ENCODE results near the gene CALHM2. TPM values are rescaled to one million over a fixed set of nuclear protein-coding genes. Genes with fewer than 3 reads are reported as not detected.

Gene CALHM2
- total RNA-seq, 1 experiment from 2014 or later = not detected

GRCh38 chr10:103442031-103442461, 10.1 kb downstream of the CALHM2 start:
- H3K4me2 ChIP-seq (ENCODE audit: insufficient read depth, insufficient read length, low read length) = no peak overlapping the region
- DNase-seq = no peak
- H3K36me3 Mint-ChIP-seq (ENCODE audit: insufficient read depth in 1 of 3, low read depth in 3 of 3) = peaks cover 63 to 94% (median 88%) of the 10 kb centered on the region in 3 experiments; a peak in 6 of 7 replicates

More at GRCh38 chr10:103442031-103442461, 10.1 kb downstream of the CALHM2 start:
- no peak overlapping the region for H2AK5ac ChIP-seq (ENCODE audit: insufficient read length, low read length)
- H2BK5ac ChIP-seq (ENCODE audit: insufficient read length, low read length) = no peak overlapping the region
- Mint-ChIP-seq H3K4me1 (peaks cover 0 to 3% of the 10 kb centered on the region in 2 experiments; a peak in 1 of 4 replicates), H3K27ac (peak overlapping the region in 1 of 3 experiments; percentile 57; a peak in 1 of 7 replicates), H3K4me3 (no peak overlapping the region), H3K27me3 (ENCODE audit: low read depth) (no peaks in the 10 kb centered on the region), H3K9me3 (no peaks in the 10 kb centered on the region)
- no CpG with 5 or more reads among the region's 13 CpGs for WGBS (ENCODE audit: extremely low coverage, insufficient read length, low lambda C conversion rate)
- H3K79me1 ChIP-seq (ENCODE audit: insufficient read depth, low read depth, low read length, poor library complexity, severe bottlenecking) = no peaks in the 10 kb centered on the region
- H2BK15ac ChIP-seq (ENCODE audit: low read depth, low read length) = no peak overlapping the region
- H3K79me2 ChIP-seq (ENCODE audit: insufficient read depth, low read length) = no peaks in the 10 kb centered on the region
- no peak overlapping the region for H3K9ac ChIP-seq (ENCODE audit: extremely low read depth, insufficient read length, low read length)
- H3K27me3 ChIP-seq (ENCODE audit: insufficient read depth, low read length) = no peaks in the 10 kb centered on the region
- no peak overlapping the region for H2AFZ ChIP-seq (ENCODE audit: low read length)
- H3K18ac ChIP-seq (ENCODE audit: insufficient read length, low read depth, low read length) = no peak overlapping the region
- H3T11ph ChIP-seq (ENCODE audit: low read length) = no peak overlapping the region
- H2BK120ac ChIP-seq (ENCODE audit: low read depth, low read length, poor library complexity, severe bottlenecking) = no peak overlapping the region
- H3K9me3 ChIP-seq (ENCODE audit: control insufficient read depth, low read depth, low read length) = no peaks in the 10 kb centered on the region
- H4K91ac ChIP-seq (ENCODE audit: insufficient read length, low read depth, low read length) = no peak overlapping the region
- no peak overlapping the region for H2BK20ac ChIP-seq (ENCODE audit: low read depth, low read length, poor library complexity, severe bottlenecking)
- no peak overlapping the region for H4K5ac ChIP-seq (ENCODE audit: insufficient read length, low read depth, low read length)
- no peaks in the 10 kb centered on the region for H3K23me2 ChIP-seq (ENCODE audit: insufficient read length, low read depth, low read length, poor library complexity, severe bottlenecking)
- TF ChIP-seq CTCF (conservative IDR thresholded peaks at IDR 0.05) = no peak
- no peak overlapping the region for H3K23ac ChIP-seq (ENCODE audit: insufficient read length, low read depth, low read length)
- H4K20me1 ChIP-seq (ENCODE audit: control insufficient read depth, insufficient read depth, insufficient read length) = no peaks in the 10 kb centered on the region
- no peak overlapping the region for H4K8ac ChIP-seq (replicated peaks; ENCODE audit: insufficient read length, low read depth, low read length)
- no peak overlapping the region for H3K14ac ChIP-seq (ENCODE audit: insufficient read depth, low read length)
- H3K56ac ChIP-seq (ENCODE audit: insufficient read length, low read depth, low read length) = no peak overlapping the region
- no peak overlapping the region for H3K4ac ChIP-seq (ENCODE audit: low read depth, low read length)
- H3K4me1 ChIP-seq (ENCODE audit: insufficient read depth, low read length) = no peaks in the 10 kb centered on the region
- H2BK12ac ChIP-seq (ENCODE audit: insufficient read length, low read depth, low read length) = no peak overlapping the region
- H3K27ac ChIP-seq (ENCODE audit: insufficient read length, low read depth, low read length) = no peak overlapping the region

Data from H9 (cell line).